GM21825 (cell line): ENCODE results near the gene LRMDA.

Source experiments
- ATAC-seq: cut with Tn5 transposase; IDR thresholded peaks from one replicate; pipeline ENCODE4 v1.9.1; 2021; ENCODE audit warnings: mild to moderate bottlenecking, moderate library complexity; ENCODE audit not compliant: unreplicated experiment

LRMDA gene

DNA sequence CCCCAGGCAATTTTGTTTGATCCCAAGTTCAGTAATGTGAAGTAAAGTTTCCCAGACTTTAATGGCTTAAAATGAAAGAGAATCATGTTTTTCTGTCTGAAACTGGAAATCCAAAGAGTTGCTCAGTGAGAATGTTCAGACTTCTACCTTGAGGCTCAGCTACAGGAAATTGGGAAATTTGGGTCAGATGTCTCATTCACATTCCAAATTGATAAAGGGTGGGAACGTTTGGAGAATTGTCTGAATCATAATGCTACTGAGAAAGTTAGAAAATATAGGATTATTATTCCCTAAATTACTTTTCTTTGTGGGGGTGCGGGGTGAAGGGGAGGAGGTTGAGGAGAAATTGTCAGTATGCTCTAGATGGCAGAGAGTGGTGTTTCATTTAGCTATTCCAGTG lies 773.9 kb downstream of the LRMDA start:
- ATAC-seq: no peak

DNA sequence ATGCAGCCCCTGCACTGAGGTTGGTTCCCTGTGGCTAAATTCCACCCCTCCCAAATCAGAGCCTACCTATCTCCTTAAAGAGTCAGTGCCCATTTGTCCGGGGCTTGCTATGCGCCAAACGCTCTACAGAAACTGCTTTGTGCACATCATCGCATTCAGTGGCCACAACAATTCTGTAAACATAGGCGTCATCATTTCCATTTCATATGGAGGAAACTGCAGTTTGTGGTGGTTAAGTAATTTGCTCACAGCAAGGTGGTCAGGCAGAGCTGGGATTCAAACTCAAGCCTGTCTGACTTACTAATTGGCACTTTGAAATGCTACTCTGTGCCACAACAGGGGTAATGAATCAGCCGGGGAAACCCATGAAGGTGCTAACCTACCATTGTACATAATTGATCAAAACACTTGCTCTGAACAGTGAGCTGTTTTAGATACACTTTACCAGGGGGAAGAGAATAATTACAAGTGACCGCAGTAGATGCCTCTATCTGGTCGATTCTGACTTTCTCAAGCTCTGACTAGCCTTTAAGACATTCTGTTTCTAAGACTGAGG lies 775.5 kb downstream of the LRMDA start:
- no peak for ATAC-seq

DNA sequence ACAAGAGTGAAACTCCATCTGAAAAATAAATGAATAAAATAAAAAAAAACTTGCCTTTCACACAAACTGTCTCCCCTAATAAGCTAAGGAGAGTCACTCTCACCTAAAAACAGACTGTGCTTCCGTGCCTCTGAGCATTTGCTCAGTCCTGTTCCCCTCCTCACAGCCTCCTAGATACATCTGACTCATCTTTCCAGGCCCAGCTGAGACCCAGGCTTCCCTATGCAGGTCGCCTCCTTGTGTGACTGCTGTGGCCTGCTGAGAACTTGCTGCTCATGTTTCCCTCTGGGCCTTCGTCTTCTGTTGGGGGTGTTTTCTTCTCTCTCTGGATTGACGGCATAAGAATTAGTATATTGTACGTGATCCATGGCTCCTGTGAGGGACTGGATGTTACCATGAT lies 777.7 kb downstream of the LRMDA start:
- no peak for ATAC-seq

DNA sequence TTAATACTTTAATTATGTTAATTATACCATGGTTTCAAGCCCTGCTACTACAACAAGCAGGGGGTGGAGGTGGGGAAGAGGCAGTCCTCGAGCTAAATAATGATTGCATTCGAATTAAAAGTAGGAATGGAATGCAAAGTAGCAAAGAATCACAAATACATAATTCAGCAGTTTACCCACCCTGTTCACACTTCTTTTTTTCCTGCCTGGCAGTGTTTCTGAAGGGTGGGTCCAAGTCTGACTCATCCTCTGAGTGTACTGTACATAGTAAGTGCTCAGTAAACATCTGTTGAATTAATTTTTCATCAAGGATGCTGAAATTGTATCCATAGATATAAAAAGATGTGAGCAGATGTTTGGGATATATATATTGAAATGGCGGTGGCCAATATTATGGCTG lies 778.8 kb downstream of the LRMDA start:
- no peak for ATAC-seq

DNA sequence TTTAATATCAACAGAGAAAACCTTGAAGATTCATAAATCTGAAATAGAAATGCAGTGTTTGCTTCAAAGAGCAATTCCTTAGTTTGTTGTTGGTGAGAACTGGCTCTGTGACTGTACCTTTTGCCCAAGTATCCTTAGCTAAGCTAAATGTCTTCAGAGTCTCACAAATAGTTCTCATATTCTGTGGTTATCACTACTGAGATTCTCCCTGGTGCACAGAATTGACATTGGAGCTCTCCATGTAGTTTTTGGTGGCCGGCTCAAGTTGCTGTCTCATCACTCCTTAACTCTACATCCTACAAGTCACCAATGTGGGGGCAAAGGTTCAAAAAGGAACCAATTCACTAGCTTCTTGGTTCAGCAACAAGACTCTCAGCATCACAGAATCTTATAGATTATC lies 780.3 kb downstream of the LRMDA start:
- ATAC-seq: no peak

DNA sequence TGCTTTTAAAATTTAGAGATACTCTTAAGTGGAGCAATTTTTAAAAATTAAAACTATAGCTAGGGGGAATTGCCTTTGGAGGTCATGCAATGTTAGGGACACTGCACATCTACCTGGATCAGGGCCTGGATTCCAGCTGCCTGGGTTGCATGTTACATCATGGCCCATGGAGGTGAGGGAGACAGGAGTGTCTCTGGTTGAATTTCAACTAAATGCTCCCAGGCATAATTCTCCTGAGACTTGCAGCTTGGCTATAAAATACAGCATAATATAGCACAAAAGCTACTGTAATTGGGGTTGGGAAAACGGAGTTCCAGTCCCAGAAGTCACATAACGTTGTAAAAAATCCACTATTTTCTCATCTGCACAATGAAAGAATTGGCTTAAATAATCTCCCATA lies 782.5 kb downstream of the LRMDA start:
- ATAC-seq: no peak

DNA sequence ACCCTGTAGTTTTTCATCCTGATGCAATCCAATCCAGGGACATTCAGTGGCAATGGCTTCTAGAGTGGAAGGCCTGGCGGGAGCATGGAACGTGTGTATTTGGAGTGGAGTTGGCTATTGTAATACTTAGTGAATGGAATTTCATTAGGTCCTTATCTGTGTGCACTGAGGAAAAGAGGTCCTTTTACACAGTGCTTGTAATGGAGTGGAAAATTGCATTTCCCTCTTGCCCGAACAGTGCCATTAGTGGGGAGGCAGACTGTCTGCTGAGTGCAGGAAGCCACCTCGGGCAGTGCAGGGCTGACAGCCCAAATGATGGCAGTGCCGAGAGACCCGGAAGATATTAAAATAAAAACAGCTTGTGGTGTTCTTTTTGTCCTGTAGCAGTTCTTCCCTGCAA lies 786.6 kb downstream of the LRMDA start:
- ATAC-seq: no peak

DNA sequence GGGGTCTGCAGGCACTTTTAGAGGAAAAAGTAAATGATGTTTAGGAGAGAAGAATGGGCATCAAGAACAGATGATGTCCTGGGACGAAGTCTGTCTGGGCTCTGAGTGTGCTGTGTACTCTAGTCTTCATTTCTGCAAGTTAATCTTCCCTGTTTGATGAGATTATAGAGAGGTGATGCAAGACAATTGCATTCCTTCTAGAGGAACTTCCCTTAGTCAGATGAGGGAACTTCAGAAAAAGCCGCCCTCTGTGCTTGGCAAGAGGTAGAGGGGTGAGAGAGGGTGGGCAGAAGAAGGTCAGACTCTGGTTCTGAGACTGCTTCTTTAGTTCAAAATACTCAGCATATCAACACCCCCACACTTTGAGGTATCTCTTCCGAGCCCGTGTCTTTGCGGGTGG lies 797.9 kb downstream of the LRMDA start:
- no peak for ATAC-seq

DNA sequence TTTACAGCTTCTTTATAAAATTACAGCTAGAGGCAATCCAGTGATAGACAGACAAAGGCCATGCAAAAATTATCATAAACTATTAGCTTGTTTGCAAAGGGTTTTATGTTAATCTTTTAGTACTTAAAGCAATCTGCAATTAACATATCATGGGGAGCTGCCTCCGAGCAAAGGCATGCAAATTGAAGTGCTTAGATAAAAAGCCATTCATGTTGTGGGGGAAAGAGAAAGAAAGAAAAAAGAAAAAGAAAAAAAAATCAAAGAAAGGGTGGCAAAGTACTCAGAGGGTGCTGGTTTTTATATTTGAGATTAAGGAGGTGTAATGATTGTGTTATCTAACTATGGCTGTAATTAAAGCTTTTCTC lies 799.5 kb downstream of the LRMDA start:
- ATAC-seq: no peak

DNA sequence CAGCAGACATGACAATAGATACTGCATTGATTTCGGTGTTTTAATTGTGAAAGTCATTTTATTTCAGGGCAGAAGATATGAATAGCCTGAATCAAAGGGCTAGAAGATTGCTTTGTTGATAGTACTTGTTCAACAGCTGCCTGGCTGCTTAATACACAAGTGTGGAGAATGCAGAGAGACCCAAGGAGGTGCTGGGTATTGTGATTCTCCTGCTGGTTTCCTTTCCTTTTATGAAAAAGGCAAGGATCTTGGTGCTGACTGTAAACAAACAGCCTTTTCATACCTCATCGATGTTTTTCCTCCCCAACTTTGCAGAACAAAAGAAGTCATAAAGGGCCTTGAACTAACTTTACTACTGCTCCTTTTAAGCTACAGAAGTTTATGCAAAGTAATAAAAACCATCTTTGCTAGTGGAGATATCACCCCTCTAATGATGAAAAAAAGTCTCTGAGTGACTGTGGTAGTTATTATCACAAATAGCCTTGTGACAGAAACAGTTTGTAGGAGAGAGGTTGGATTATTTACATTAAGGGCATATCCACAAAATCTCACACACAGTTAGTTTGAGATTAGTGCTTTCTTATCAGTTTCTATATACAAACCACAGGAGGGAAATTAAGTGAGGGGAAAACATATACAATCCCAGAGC lies 800.0 kb downstream of the LRMDA start:
- no peak for ATAC-seq

DNA sequence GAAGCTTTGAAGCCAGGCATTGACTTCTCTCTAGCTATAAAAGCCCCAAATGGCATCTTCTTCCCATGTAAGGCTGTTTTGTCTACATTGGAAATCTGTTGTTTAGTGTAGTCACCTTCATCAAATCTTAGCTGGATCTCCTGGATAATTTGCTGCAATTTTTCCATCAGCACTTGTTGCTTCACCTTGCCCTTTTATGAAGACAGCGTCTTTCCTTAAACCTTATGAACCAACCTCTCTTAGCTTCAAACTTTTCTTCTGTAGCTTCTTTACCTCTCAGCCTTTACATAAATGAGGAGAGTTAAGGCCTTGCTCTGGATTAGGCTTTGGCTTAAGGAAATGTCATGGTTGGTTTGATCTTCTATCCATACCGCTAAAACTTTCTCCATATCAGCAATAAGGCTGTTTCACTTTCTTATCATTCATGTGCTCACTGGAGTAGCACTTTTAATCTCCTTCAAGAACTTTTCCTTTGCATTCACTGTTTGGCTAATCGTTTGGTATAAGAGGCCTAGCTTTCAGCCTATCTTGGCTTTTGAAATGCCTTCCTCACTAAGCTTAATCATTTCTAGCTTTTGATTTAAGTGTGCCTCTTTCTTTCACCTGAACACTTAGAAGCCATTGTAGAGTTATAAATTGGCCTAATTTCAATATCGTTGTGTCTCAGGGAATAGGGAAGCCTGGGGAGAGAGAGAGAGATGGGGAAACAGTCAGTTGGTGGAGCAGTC lies 803.2 kb downstream of the LRMDA start:
- no peak for ATAC-seq

DNA sequence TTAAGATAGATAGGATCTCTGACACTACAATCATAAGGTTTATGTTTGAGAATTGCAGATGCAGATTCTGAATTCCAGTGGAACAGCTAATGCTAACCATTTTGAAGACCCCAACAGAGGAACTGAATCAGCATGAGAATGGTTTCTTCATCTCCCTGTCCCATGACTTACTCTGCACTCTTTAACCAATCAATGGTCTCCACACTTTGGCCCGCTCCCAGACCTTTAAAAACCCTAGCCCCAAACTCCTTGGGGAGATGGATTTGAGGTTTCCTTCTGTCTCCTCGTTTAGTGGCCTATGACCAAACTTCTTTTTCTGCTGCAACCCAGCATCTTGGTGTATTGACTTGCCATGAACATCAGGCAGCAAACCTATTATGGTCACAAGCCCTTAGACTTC lies 804.9 kb downstream of the LRMDA start:
- no peak for ATAC-seq

DNA sequence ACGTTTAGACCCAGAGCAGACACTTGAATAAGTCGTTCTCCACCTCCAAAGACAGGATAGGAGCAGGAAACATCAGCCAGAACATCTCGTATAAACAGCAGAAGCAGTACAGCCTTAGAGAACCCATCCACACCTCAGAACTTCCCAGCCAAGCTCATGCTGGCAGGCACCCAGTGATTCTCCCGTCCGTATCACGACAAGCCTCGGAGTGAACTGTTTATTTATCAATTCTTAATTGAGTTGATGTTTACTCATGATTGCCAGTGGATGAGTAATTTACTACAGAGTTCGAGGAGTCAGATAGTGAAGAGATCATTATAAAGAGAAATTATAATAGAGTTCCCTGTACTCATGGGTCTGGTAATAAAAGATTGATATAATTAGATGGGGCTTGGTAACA lies 811.5 kb downstream of the LRMDA start:
- ATAC-seq: no peak

DNA sequence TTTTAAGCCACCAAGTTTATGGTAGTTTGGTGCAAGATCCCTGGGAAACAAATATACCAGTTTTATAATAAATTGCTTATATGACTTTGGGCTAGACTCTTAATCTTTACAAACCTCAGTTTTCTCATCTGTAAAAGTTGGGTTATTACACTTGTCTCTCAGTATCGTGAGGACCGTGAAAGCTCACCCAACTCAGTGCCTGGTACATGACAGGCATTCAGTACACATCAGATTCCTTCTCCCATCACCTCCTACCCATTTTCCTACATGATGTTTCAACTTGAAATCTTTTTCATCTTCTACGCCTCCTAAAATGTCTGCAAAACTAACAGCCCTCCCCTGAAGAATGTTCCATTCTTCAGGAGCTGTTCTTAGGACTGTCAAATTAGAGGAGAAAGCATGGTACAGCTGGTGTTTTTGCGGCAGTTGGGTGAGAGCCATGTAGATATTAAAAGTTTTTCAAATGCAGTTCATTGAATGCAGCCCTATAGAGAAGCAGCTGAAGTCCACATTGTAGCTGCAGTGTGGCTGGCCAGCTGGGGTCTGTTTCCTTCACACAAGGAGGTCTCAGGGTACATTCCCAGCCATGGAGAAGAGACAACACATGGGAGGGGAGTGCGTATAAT lies 812.8 kb downstream of the LRMDA start:
- ATAC-seq: no peak

DNA sequence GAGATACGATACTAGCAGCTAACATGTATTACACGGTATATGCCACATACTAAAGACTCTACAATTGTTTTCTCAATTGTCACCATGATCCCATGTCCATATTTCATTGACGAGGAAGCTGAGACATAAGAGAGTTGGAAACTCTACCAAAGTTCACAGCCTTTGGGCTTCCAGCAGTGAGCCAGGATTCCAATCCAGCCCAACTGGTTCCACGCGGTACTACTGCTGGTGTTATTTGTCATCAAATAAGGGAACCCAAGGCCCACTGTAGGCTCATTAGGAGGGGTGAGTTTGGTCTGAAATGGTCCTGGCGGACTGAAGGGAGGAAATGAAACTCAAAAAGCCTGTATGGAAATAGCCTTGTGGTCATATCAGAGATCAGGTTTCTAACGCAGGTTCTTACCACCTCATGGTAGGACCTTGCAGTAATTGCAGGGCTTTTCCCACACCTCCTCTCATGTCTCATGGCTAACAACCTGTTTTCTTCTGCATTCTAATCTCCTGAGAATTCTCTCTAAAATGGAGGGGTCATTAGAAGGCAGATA lies 814.6 kb downstream of the LRMDA start:
- ATAC-seq: no peak

DNA sequence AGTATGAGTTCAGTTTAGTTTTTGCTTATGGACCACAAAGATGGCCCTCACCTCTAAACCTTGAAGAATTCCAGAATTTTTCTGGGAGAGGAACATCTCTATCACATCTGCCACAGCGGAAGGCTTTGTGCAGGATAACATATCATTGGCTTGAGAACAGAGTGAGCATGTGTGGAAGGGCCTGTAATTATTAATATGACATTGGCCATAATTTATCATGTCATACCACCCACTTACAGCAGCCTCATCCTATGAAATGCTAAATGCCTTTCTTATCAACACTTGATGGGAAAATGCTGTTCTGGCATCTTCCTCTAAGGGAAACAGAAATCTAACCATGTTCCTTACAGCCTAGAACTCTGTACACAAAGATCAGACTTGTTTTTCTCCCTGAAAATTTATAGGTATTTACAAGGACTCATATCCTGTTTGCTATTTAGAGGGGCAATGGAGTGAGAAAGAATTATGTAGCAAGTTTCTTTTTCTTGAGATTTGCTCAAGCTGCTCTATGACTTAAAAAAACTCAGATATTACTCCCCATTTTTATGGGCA lies 817.3 kb downstream of the LRMDA start:
- no peak for ATAC-seq

DNA sequence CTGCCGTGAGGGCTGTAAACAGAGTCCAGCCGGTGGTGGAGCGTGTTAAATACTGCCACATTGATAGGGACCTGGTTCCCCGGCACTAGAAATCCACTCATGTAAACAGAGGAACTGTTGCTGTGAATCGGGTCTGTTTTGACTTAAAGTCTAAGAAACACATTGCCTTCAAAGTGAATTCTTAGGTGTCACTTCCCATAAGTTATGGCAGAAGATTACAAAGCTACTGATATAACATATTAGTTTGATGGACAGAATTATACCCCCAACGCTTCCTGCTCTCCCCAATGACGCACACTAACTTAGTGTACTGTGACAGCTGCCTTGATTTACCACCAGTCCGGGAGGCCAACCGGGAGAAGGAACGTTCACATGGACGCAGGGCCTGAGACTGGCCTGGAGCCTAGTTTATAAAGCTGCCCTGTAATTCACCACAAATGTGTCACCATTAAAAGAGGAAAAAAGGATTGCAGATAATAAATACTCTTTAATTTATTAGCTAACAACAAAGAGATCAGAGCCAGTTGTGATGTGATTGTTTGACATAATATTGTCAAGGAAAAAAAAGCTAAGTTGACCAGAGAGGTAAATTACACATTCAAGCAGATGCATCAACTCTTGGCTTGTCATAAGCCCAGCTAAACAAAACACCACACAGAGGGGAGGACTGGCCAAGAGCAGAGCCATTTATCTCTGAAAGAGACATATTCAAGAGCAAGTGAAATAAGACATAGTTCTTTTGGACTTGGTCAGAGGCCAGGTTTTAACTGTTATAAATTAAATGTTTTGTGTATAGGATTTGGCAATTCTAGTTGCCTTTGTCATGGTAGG lies 820.6 kb downstream of the LRMDA start:
- no peak for ATAC-seq

DNA sequence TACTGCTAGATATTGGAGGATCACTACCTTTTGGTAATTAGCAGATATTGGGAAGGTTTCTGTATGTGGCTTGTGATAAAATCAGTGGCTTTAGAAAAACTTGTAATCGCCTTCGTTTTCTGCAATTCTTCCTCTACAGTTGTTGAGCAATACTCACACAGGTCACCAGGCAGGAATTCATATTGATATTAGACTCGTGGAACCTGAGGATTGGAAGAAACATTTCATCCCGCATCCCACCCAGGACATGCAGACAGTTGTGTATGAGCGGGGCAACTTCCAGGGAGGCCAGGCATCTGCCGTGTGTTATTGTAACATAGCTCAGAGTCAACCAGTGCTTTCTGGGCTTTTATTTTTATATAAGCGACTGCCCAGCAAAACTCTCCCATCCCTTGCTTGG lies 821.3 kb downstream of the LRMDA start:
- no peak for ATAC-seq

DNA sequence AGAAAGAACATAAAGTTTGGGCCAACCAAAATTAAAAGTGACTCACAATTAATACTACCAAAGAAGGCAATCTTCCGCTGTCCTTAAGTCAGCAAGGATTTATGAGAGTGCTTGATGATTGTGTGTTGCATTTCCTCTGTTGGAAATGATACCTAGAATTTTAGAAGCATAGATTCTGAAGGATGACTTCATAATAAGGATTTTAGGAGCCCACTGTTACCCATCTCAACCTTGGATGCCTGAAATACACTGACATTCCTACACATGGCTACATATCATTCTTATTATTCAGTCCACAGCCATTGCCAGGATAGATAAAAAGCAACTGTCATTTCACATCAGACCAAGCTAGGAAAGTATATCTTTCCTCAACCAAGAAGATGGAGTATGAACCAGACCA lies 823.8 kb downstream of the LRMDA start:
- no peak for ATAC-seq

DNA sequence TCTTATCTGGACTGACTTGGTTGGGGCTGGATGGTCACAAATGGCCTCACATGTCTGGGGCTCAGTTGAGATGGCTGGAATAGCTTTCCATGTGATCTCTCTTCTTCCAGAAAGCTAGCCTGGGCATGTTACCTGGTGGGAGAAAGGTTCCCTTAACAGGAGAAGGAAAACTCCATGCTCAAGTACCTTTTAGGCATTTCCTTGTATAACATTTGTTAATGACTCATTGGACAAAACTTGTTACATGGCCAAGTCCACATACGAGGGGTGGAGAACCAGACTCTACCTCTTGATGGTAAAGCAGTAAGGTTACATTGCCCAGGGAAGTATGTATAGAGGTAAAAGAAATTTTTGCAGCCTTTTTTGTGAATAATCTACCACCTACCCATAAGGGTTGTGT lies 826.4 kb downstream of the LRMDA start:
- no peak for ATAC-seq
